SK-N-SH treated with all-trans-retinoic acid at 6 μM for 48 hours (cell line): ENCODE results near the gene KRT83.

Experiments
- ATAC-seq: fragments of 200-7000 bp; cut with Tn5 transposase; 3 replicates; pipeline ENCODE4 v1.9.1; 2020; ENCODE audit warnings: mild to moderate bottlenecking, moderate library complexity
- ARNTL ChIP-seq: fragments of 450-650 bp; formaldehyde crosslinking; IDR thresholded peaks from 2 replicates; pipeline ENCODE4 v1.5.0; 2020; ENCODE audit warnings: low read depth, mild to moderate bottlenecking, moderate library complexity, borderline replicate concordance
- CREB5 ChIP-seq: fragments of 250-450 bp; sonication (Bioruptor Pico); IDR thresholded peaks from 2 replicates; pipeline ENCODE4 v1.5.1; 2020; ENCODE audit warnings: low read depth, mild to moderate bottlenecking, moderate library complexity
- CSDC2 ChIP-seq: fragments of 250-450 bp; sonication (Bioruptor Pico); IDR thresholded peaks from 2 replicates; pipeline ENCODE4 v1.5.0; 2020; ENCODE audit warnings: mild to moderate bottlenecking, moderate library complexity
- CSRNP3 ChIP-seq: fragments of 250-450 bp; sonication (Bioruptor Pico); IDR thresholded peaks from 2 replicates; pipeline ENCODE4 v1.5.1; 2021; ENCODE audit warnings: mild to moderate bottlenecking, moderate library complexity
- GLIS3 ChIP-seq: fragments of 250-450 bp; sonication (Bioruptor Pico); IDR thresholded peaks from 2 replicates; pipeline ENCODE4 v1.5.0; 2020; ENCODE audit warnings: mild to moderate bottlenecking, moderate library complexity
- ISL1 ChIP-seq: fragments of 250-450 bp; sonication (Bioruptor Pico); IDR thresholded peaks from 2 replicates; pipeline ENCODE4 v2.1.2; 2022; ENCODE audit warnings: mild to moderate bottlenecking, moderate library complexity
- OSR1 ChIP-seq: fragments of 250-450 bp; sonication (Bioruptor Pico); IDR thresholded peaks from 2 replicates; pipeline ENCODE4 v1.8.0; 2022; ENCODE audit warnings: moderate library complexity, mild to moderate bottlenecking, inconsistent platforms
- POU6F1 ChIP-seq: fragments of 250-450 bp; sonication (Bioruptor Pico); IDR thresholded peaks from 2 replicates; pipeline ENCODE4 v1.8.0; 2021; ENCODE audit warnings: low read depth, mild to moderate bottlenecking, moderate library complexity, borderline replicate concordance
- PPARA ChIP-seq: fragments of 250-450 bp; sonication (Bioruptor Pico); IDR thresholded peaks from 2 replicates; pipeline ENCODE4 v1.5.0; 2020; ENCODE audit warnings: mild to moderate bottlenecking, borderline replicate concordance
- RARB ChIP-seq: fragments of 250-450 bp; sonication (Bioruptor Pico); IDR thresholded peaks from 2 replicates; pipeline ENCODE4 v1.8.0; 2021; ENCODE audit warnings: mild to moderate bottlenecking, moderate library complexity
- SNAI2 ChIP-seq: fragments of 250-450 bp; sonication (Bioruptor Pico); IDR thresholded peaks from 2 replicates; pipeline ENCODE4 v1.5.0; 2020; ENCODE audit warnings: mild to moderate bottlenecking, moderate library complexity
- TCF4 ChIP-seq: fragments of 250-450 bp; sonication (Bioruptor Pico); IDR thresholded peaks from 2 replicates; pipeline ENCODE4 v1.8.0; 2021; ENCODE audit warnings: mild to moderate bottlenecking, moderate library complexity, borderline replicate concordance
- TOX ChIP-seq: fragments of 250-450 bp; sonication (Bioruptor Pico); IDR thresholded peaks from 2 replicates; pipeline ENCODE4 v1.8.0; 2021; ENCODE audit warnings: mild to moderate bottlenecking, moderate library complexity, borderline replicate concordance
- ZC3H10 ChIP-seq: fragments of 250-450 bp; sonication (Bioruptor Pico); IDR thresholded peaks from 2 replicates; pipeline ENCODE4 v1.5.1; 2021; ENCODE audit warnings: mild to moderate bottlenecking, moderate library complexity
- ZFP3 ChIP-seq: fragments of 250-450 bp; sonication (Bioruptor Pico); IDR thresholded peaks from 2 replicates; pipeline ENCODE4 v1.5.0; 2020; ENCODE audit warnings: mild to moderate bottlenecking, moderate library complexity
- ZFP30 ChIP-seq: fragments of 450-650 bp; formaldehyde crosslinking; IDR thresholded peaks from 2 replicates; pipeline ENCODE4 v1.5.0; 2022; ENCODE audit warnings: mild to moderate bottlenecking, moderate library complexity
- ZNF70 ChIP-seq: fragments of 450-650 bp; formaldehyde crosslinking; IDR thresholded peaks from 2 replicates; pipeline ENCODE4 v1.5.0; 2020; ENCODE audit warnings: mild to moderate bottlenecking, moderate library complexity
- ZNF8 ChIP-seq: fragments of 450-650 bp; formaldehyde crosslinking; IDR thresholded peaks from 2 replicates; pipeline ENCODE4 v1.5.0; 2020; ENCODE audit warnings: mild to moderate bottlenecking, moderate library complexity
- TF ChIP-seq, protein P1 (sequence below): fragments of 250-450 bp; sonication (Bioruptor Pico); IDR thresholded peaks from 2 replicates; pipeline ENCODE4 v1.5.0; 2020; ENCODE audit warnings: mild to moderate bottlenecking, moderate library complexity
- TF ChIP-seq, protein P2 (sequence below): fragments of 250-450 bp; sonication (Bioruptor Pico); IDR thresholded peaks from 2 replicates; pipeline ENCODE4 v1.8.0; 2020; ENCODE audit warnings: mild to moderate bottlenecking, moderate library complexity, borderline replicate concordance

KRT83 gene

DNA sequence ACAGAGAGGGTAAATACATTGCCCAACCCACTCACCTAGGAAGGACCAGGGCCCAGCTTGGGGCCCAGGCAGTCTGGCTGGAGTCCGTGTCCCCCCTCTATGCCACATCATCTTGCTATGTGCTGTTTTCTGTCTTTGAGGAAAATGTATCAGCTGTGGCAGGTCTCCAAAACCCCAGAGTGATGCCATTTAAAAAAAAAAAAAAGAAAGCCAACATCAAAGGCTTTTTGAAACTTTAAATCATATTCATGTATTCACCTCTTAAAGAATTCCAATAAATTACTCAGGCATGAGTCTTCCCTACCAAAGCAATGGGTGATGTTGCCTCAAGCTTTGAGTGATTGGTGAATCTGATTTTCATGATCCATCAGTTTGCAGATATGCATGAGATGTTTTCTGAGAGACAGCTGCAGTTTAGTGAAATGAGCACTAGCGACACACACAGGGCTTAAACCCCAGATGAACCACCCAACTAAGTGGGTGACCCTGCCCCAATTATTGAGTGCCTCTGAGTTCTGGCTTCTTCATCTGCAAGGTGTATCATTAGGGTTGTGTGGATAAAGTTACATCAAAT lies 35.9 kb downstream of the KRT83 start:
- no peak for TF ChIP-seq GLIS3 (CRISPR knock-in tag)
- peak; percentile 45; the same call in 1 of the 2 replicates for TF ChIP-seq ISL1
- no peak; the same call in 2 of the 3 replicates for ATAC-seq

GRCh38 chr12:52284562-52285171 lies 36.5 kb downstream of the KRT83 start:
- TF ChIP-seq ZFP3 = no peak
- TF ChIP-seq SNAI2 = no peak
- TF ChIP-seq ZNF70 (CRISPR knock-in tag) = no peak
- TF ChIP-seq, protein P1, sequence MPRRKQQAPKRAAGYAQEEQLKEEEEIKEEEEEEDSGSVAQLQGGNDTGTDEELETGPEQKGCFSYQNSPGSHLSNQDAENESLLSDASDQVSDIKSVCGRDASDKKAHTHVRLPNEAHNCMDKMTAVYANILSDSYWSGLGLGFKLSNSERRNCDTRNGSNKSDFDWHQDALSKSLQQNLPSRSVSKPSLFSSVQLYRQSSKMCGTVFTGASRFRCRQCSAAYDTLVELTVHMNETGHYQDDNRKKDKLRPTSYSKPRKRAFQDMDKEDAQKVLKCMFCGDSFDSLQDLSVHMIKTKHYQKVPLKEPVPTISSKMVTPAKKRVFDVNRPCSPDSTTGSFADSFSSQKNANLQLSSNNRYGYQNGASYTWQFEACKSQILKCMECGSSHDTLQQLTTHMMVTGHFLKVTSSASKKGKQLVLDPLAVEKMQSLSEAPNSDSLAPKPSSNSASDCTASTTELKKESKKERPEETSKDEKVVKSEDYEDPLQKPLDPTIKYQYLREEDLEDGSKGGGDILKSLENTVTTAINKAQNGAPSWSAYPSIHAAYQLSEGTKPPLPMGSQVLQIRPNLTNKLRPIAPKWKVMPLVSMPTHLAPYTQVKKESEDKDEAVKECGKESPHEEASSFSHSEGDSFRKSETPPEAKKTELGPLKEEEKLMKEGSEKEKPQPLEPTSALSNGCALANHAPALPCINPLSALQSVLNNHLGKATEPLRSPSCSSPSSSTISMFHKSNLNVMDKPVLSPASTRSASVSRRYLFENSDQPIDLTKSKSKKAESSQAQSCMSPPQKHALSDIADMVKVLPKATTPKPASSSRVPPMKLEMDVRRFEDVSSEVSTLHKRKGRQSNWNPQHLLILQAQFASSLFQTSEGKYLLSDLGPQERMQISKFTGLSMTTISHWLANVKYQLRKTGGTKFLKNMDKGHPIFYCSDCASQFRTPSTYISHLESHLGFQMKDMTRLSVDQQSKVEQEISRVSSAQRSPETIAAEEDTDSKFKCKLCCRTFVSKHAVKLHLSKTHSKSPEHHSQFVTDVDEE (CRISPR knock-in tag) = no peak
- no peak for TF ChIP-seq ZFP30 (CRISPR knock-in tag)
- no peak for TF ChIP-seq ISL1
- TF ChIP-seq, protein P2, sequence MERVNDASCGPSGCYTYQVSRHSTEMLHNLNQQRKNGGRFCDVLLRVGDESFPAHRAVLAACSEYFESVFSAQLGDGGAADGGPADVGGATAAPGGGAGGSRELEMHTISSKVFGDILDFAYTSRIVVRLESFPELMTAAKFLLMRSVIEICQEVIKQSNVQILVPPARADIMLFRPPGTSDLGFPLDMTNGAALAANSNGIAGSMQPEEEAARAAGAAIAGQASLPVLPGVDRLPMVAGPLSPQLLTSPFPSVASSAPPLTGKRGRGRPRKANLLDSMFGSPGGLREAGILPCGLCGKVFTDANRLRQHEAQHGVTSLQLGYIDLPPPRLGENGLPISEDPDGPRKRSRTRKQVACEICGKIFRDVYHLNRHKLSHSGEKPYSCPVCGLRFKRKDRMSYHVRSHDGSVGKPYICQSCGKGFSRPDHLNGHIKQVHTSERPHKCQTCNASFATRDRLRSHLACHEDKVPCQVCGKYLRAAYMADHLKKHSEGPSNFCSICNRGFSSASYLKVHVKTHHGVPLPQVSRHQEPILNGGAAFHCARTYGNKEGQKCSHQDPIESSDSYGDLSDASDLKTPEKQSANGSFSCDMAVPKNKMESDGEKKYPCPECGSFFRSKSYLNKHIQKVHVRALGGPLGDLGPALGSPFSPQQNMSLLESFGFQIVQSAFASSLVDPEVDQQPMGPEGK (CRISPR knock-in tag) = no peak
- TF ChIP-seq ZC3H10 (CRISPR knock-in tag) = no peak
- no peak for TF ChIP-seq PPARA (CRISPR knock-in tag)
- TF ChIP-seq OSR1 (CRISPR knock-in tag) = no peak
- TF ChIP-seq CSRNP3 (CRISPR knock-in tag) = no peak
- TF ChIP-seq TOX (CRISPR knock-in tag) = no peak
- no peak for TF ChIP-seq CREB5 (CRISPR knock-in tag)
- TF ChIP-seq RARB (CRISPR knock-in tag) = no peak
- no peak for TF ChIP-seq CSDC2 (CRISPR knock-in tag)
- no peak for TF ChIP-seq ARNTL
- TF ChIP-seq GLIS3 (CRISPR knock-in tag) = no peak
- TF ChIP-seq ZNF8 (CRISPR knock-in tag) = no peak
- TF ChIP-seq POU6F1 (CRISPR knock-in tag) = no peak
- no peak for ATAC-seq

DNA sequence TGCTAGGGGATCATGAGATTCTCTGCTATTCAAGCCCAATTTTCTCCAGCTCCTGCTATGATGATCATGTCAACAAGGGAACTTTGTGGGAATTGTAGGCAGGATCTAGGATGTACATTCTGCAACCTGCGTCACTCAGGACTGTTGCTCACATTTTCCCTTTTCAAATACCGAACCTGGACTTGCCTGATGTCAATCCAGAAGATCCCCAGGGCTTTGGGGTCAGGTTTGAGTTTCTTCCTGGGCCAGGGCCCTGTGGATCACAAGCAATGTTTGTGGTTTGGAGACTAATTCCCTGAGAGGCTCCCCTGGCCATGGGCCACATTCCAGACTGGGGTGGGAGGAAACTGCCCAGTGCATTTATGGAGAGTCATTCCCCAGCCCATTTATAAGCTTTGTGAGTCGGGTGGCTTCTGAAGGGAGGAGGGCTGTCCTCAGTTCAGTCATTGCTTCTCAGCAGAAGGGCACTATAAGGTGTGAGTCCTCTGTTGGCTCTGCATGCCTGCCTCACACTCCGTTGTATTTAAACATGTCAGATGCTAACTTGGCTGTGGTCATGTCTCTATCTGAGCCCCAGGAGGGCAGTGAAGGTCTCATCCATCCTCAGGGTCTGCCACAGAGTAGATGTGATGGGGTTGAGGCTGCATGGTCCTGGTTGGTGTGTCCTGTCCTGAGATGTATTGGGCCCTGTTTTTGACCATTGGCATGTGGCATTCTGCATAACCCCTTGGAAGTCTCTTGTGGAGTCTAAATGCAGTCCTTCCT lies 40.2 kb downstream of the KRT83 start:
- TF ChIP-seq PPARA (CRISPR knock-in tag) (no peak), CSDC2 (CRISPR knock-in tag) (no peak), ZNF8 (CRISPR knock-in tag) (no peak), ZFP30 (CRISPR knock-in tag) (no peak), ISL1 (no peak), CREB5 (CRISPR knock-in tag) (no peak), TOX (CRISPR knock-in tag) (peak; percentile 59; the same call in 1 of the 2 replicates), TCF4 (CRISPR knock-in tag) (no peak)
- ATAC-seq = peak; percentile 77
